K562 (cell line): ENCODE measurements around the gene PEX11B. TPM values are rescaled to one million over a fixed set of nuclear protein-coding genes. Genes with fewer than 3 reads are reported as not detected.

Source experiments
- ATAC-seq: fragments of 200-7000 bp; cut with Tn5 transposase; 3 replicates; pipeline ENCODE4 v1.9.1; 2020; ENCODE audit warnings: moderate library complexity
- BruUV-seq: library from RNA; stranded (reverse); fragments of 400-500 nt; replicated peaks from 2 replicates; lab custom pipeline; 2021; lab: Mats Ljungman, UMichigan
- CTCF ChIA-PET: fragments of 300-600 bp; formaldehyde crosslinking; extraction: SDS; loops from one replicate; lab custom pipeline; 2021; ENCODE audit warnings: low intra/inter-chr PET ratio; lab: Yijun Ruan, JAX
- POLR2A ChIA-PET: fragments of 300-600, 350-650 bp; sonication (Branson Sonifier 250); formaldehyde crosslinking; extraction: SDS; loops from one replicate; lab custom pipeline; 2021; ENCODE audit warnings: antibody characterized with exemption, inconsistent platforms; lab: Yijun Ruan, JAX
- DNase-seq, 4 experiments: peaks; one replicate each; pipeline versions ENCODE4 v3.0.0 to v3.0.0-alpha.2; 2011 to 2018; ENCODE audit warnings: low spot score in 3 of 4, mixed read lengths in 3 of 4; ENCODE audit errors: extremely low read depth in 1 of 4
- FAIRE-seq: peaks from 2 replicates; lab custom pipeline; 2011; peaks lifted over from hg19 to GRCh38; lab: Jason Lieb, UNC
- H2AFZ ChIP-seq: 2 replicates; pipeline ENCODE4 v1.6.0; 2011; ENCODE audit warnings: low read depth, low read length, control low read depth, inconsistent platforms
- H3K27ac ChIP-seq: fragments of 200-600 bp; 3 replicates; pipeline ENCODE4 v1.8.0; 2011; ENCODE audit warnings: low read depth, mild to moderate bottlenecking, control low read depth, inconsistent platforms, low read length, moderate library complexity, mixed read lengths; ENCODE audit errors: extremely low read depth
- H3K27me3 ChIP-seq, 2 experiments: fragments of 300-600 bp in 1 of 2; 2 replicates in 1 of 2; 3 replicates in 1 of 2; pipeline versions ENCODE4 v1.6.0 to v1.8.0; 2011; ENCODE audit warnings: inconsistent platforms in 2 of 2, low read length in 2 of 2, mild to moderate bottlenecking in 1 of 2, mixed read lengths in 1 of 2, moderate library complexity in 1 of 2; ENCODE audit not compliant: control insufficient read depth in 2 of 2, insufficient read depth in 2 of 2
- H3K36me3 ChIP-seq: fragments of 300-600 bp; 3 replicates; pipeline ENCODE4 v1.8.0; 2011; ENCODE audit warnings: mild to moderate bottlenecking, low read length, inconsistent platforms; ENCODE audit not compliant: control insufficient read depth, insufficient read depth
- H3K4me1 ChIP-seq, 2 experiments: fragments of 200-600 bp in 1 of 2; replicated peaks in 1 of 2; 2 replicates in 1 of 2; 3 replicates in 1 of 2; pipeline versions ENCODE4 v1.5.1 to v1.8.0; 2011; ENCODE audit warnings: inconsistent platforms in 2 of 2, low read length in 2 of 2, mild to moderate bottlenecking in 1 of 2, mixed read lengths in 1 of 2, moderate library complexity in 1 of 2; ENCODE audit not compliant: control insufficient read depth in 2 of 2, insufficient read depth in 2 of 2
- H3K4me2 ChIP-seq: 2 replicates; pipeline ENCODE4 v1.6.1; 2011; ENCODE audit warnings: low read length, control low read depth, inconsistent platforms, mixed read lengths; ENCODE audit not compliant: insufficient read depth
- H3K4me3 ChIP-seq: fragments of 200-600 bp; sonication (generic), shearing (Covaris generic); 2 replicates; pipeline ENCODE4 v1.5.1; 2016; ENCODE audit warnings: control low read depth, inconsistent platforms
- H3K79me2 ChIP-seq: fragments of 200-600 bp; 3 replicates; pipeline ENCODE4 v1.8.0; 2011; ENCODE audit warnings: low read length, inconsistent platforms; ENCODE audit not compliant: control insufficient read depth, insufficient read depth
- H3K9ac ChIP-seq, 2 experiments: 2 replicates each; pipeline versions ENCODE4 v1.6.0 to v1.6.1; 2011; ENCODE audit warnings: low read depth in 2 of 2, low read length in 2 of 2, control low read depth in 1 of 2, inconsistent platforms in 1 of 2, mild to moderate bottlenecking in 1 of 2, mixed read lengths in 1 of 2; ENCODE audit not compliant: insufficient read depth in 1 of 2
- H3K9me1 ChIP-seq: one replicate; pipeline ENCODE4 v1.6.0; 2011; ENCODE audit warnings: inconsistent platforms, mild to moderate bottlenecking, low read length, moderate library complexity; ENCODE audit not compliant: control insufficient read depth, insufficient read depth
- H3K9me3 ChIP-seq: replicated peaks from 2 replicates; pipeline ENCODE4 v1.5.1; 2011; ENCODE audit warnings: low read depth, low read length, inconsistent platforms; ENCODE audit not compliant: control insufficient read depth, insufficient read depth
- H4K20me1 ChIP-seq: replicated peaks from 2 replicates; pipeline ENCODE4 v1.6.1; 2011; ENCODE audit warnings: low read length, inconsistent platforms, mixed read lengths; ENCODE audit not compliant: control insufficient read depth, insufficient read depth
- E2F3 ChIP-seq: fragments of 250-450 bp; sonication (Bioruptor Pico); IDR thresholded peaks from 2 replicates; pipeline ENCODE4 v1.4.0; 2020; ENCODE audit warnings: mild to moderate bottlenecking
- EP400 ChIP-seq: fragments of 450-650 bp; IDR thresholded peaks from 2 replicates; pipeline ENCODE4 v1.6.1; 2017; ENCODE audit warnings: antibody characterized with exemption, mild to moderate bottlenecking, moderate library complexity
- RFX1 ChIP-seq: fragments of 450-650 bp; IDR thresholded peaks from 2 replicates; pipeline ENCODE4 v1.6.1; 2016; ENCODE audit warnings: mild to moderate bottlenecking, moderate library complexity
- STAT5A ChIP-seq: IDR thresholded peaks from 2 replicates; pipeline ENCODE4 v1.6.1; 2012; ENCODE audit warnings: low read length, inconsistent platforms, borderline replicate concordance
- WGBS: fragments of 100-300 bp; shearing (Covaris generic); methylation state at CpG from one replicate; pipeline ENCODE4 v1.1.6; 2016; ENCODE audit warnings: low coverage, mixed read lengths; ENCODE audit not compliant: insufficient coverage; ENCODE audit errors: missing lambda C conversion rate; 5-methylcytosine and 5-hydroxymethylcytosine counted together
- in situ Hi-C: fragments of 300-500 bp; cut with MboI; formaldehyde crosslinking; loops from 4 replicates; pipeline ENCODE4 v1.15.0; 2018; ENCODE audit warnings: inconsistent platforms, mixed read lengths
- intact Hi-C: fragments of 100-400 bp; cut with micrococcal nuclease; formaldehyde crosslinking; loops from 2 replicates; pipeline ENCODE4 v1.14.2; 2022
- polyA plus RNA-seq, 8 experiments: library from polyadenylated mRNA; depleted of rRNA in 4 of 8; stranded (reverse) in 5 of 8; unstranded in 3 of 8; fragments of >200 nt; fragmentation: Nextera tagmentation in 2 of 8; fragmentation: Illumina TruSeq in 1 of 8; extraction: Ambion mirVana in 2 of 8; extraction: Trizol in 1 of 8; gene quantifications; 2 replicates each; pipeline versions ENCODE4 v1.2.1 to v1.2.3, GENCODE V29; 2011 to 2014; ENCODE audit warnings: inconsistent platforms in 1 of 8, missing spikeins in 1 of 8
- total RNA-seq, 7 experiments: library from RNA; depleted of rRNA in 6 of 7; stranded (reverse); fragments of >200 nt in 6 of 7; fragmentation: Illumina TruSeq in 2 of 7; extraction: Trizol in 2 of 7; gene quantifications; 2 replicates each; pipeline versions ENCODE4 v1.2.1 to v1.2.3, GENCODE V29; 2011 to 2021; ENCODE audit warnings: low replicate concordance in 1 of 7
- TF ChIP-seq, protein P1 (sequence below): fragments of 450-650 bp; IDR thresholded peaks from 2 replicates; pipeline ENCODE4 v1.6.1; 2017; ENCODE audit warnings: antibody characterized with exemption, mild to moderate bottlenecking

The PEX11B gene
- total and polyA plus RNA-seq, 9 of the 15 experiments (the other 6 are each of a cell fraction or from before 2014, with no cell fraction given): 13.2 to 60.0 (median 21.7) TPM

DNA sequence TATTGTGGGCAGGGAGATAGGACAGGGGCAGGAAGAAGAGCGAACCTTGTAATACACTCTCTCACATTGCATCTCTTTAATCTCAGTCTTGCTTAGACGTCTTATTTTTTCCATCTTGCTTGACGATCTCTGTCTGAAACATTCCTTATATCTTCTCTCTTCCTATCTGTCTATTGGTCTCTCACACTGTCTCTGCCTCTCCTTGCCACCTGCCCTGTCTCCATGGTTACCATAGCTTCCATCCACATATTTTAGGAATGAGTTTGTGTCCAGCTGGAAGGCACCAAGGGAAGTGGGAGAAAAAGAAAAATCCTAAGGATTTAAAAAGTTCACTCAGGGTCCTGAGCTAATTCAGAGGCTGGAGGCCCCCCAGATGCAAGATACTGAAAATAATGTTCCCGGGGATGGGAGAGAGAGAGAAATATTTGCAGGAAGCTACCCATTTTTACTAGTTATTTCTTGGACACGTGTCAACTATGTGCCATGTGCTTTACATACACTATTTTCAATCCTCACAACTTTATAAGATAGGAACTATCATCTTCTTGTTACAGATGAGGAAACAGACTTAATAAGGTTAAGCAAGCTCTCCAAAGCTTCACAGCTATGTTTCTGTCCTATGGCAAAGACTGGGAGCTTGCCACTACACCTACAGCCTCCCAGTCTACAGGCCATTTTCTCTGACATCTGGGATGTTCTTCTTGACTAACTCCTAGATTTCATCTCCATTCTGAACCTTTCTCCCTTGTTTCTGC lies 44.9 kb upstream of the PEX11B start:
- Histone ChIP-seq H3K27ac (peak overlapping the region; percentile 87), H3K27me3 (no peaks in the 10 kb centered on the region; a peak in 1 of 5 replicates), H3K4me2 (peak overlapping the region; percentile 86), H3K4me3 (peak overlapping the region; percentile 63), H3K4me1 (peaks cover 25 to 36% of the 10 kb centered on the region in 2 experiments; a peak in 4 of 5 replicates), H3K9me3 (peaks cover 5% of the 10 kb centered on the region; the same call in 1 of the 2 replicates), H3K9me1 (no peaks in the 10 kb centered on the region), H2AFZ (peak overlapping the region; percentile 94), H4K20me1 (no peaks in the 10 kb centered on the region), H3K79me2 (peaks cover 24% of the 10 kb centered on the region), H3K36me3 (no peaks in the 10 kb centered on the region), H3K9ac (peak overlapping the region; percentile 88 to 91; a peak in 3 of 4 replicates)
- CTCF ChIA-PET: interaction anchor here (0.5 to 0.7 kb wide), 2 partner anchors 12 to 72 kb away, joined by 3 read pairs; no protein-coding TSS in a partner anchor
- 12% methylated on average over 5 of the region's 5 CpGs for WGBS
- no peak for TF ChIP-seq E2F3 (CRISPR knock-in tag)
- no peak for TF ChIP-seq STAT5A
- peak; percentile 90 for TF ChIP-seq RFX1
- TF ChIP-seq, protein P1, sequence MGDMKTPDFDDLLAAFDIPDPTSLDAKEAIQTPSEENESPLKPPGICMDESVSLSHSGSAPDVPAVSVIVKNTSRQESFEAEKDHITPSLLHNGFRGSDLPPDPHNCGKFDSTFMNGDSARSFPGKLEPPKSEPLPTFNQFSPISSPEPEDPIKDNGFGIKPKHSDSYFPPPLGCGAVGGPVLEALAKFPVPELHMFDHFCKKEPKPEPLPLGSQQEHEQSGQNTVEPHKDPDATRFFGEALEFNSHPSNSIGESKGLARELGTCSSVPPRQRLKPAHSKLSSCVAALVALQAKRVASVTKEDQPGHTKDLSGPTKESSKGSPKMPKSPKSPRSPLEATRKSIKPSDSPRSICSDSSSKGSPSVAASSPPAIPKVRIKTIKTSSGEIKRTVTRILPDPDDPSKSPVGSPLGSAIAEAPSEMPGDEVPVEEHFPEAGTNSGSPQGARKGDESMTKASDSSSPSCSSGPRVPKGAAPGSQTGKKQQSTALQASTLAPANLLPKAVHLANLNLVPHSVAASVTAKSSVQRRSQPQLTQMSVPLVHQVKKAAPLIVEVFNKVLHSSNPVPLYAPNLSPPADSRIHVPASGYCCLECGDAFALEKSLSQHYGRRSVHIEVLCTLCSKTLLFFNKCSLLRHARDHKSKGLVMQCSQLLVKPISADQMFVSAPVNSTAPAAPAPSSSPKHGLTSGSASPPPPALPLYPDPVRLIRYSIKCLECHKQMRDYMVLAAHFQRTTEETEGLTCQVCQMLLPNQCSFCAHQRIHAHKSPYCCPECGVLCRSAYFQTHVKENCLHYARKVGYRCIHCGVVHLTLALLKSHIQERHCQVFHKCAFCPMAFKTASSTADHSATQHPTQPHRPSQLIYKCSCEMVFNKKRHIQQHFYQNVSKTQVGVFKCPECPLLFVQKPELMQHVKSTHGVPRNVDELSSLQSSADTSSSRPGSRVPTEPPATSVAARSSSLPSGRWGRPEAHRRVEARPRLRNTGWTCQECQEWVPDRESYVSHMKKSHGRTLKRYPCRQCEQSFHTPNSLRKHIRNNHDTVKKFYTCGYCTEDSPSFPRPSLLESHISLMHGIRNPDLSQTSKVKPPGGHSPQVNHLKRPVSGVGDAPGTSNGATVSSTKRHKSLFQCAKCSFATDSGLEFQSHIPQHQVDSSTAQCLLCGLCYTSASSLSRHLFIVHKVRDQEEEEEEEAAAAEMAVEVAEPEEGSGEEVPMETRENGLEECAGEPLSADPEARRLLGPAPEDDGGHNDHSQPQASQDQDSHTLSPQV: 0 out of 2 replicates have a peak, but pooled peaks have one; percentile 4
- TF ChIP-seq EP400: peak; percentile 54; the same call in 1 of the 2 replicates
- ATAC-seq (no peak), FAIRE-seq (peak; percentile 37), DNase-seq (no peak)
- in situ Hi-C loops (no loop called here), intact Hi-C loops (loop anchor here (1.0 kb wide), 1 partner anchor 16 kb away; no protein-coding TSS in a partner anchor)
- BruUV-seq: no TSS peak
- POLR2A ChIA-PET: interaction anchor here (0.6 to 4.0 kb wide), 15 partner anchors 9 to 118 kb away, joined by 3 to 50 read pairs (median 5); partner anchors contain the start of genes NUDT17, PEX11B, RBM8A and TXNIP
